Omental fat pad (tissue), 4 donors: Measurements from ENCODE around the gene SYNGR4. TPM values are rescaled to one million over a fixed set of nuclear protein-coding genes. Genes with fewer than 3 reads are reported as not detected.

Experiments
- ATAC-seq: fragments of 150-250 bp; one replicate; pipeline ENCODE4 v1.9.1; 2016; ENCODE audit warnings: mild to moderate bottlenecking, moderate library complexity; ENCODE audit not compliant: low FRiP score
- DNase-seq: peaks from one replicate; pipeline ENCODE4 v3.0.0-alpha.2; 2019; ENCODE audit warnings: low spot score
- total RNA-seq, 4 donors: library from RNA; depleted of rRNA; stranded (reverse); fragments of >200 nt; gene quantifications; one replicate each; pipeline ENCODE4 v1.1.0, GENCODE V29; 2016
- TF ChIP-seq, protein P1 (sequence below), 3 donors: fragments of 450-650 bp; IDR thresholded peaks; one replicate each; pipeline ENCODE4 v1.5.1; 2016 to 2017; ENCODE audit warnings: antibody characterized with exemption in 3 of 3, mild to moderate bottlenecking in 3 of 3, moderate library complexity in 2 of 3

Gene SYNGR4
- total RNA-seq, 4 donors from 2014 or later = not detected

DNA sequence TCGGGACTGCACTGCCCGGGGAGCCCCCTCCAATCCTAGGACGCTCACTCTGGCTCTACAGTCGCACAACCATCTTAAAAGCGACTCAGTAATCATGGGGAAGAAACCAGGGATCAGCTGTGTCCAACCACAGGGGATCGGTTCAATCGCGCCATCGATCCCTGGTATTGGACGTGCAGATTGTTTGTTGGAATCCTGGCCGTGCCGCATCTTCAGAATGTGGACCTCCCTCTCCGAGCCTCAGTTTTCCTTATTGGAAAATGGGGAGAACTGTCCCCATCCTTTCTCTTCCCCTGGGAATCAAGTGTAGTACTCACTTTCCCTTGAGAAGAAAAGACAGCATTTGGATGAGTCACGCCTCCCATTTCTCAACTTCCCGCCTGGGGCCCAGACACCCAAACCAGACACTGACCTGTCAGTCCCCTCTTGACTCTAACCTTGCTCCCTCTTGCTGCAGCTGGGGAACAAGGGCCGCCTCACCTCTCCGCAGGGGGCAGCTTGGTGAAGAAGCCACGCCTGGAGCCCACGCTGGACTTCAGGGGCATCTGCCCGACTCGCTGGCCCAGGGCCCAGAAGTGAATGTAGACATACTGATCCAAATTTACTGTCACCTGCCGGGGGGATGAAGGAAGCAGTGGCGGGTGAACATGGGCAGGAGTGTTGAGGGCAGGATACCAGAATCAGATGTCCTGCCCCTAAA, 21.2 kb upstream of the SYNGR4 start:
- no peak for DNase-seq
- ATAC-seq = no peak
- TF ChIP-seq, protein P1, sequence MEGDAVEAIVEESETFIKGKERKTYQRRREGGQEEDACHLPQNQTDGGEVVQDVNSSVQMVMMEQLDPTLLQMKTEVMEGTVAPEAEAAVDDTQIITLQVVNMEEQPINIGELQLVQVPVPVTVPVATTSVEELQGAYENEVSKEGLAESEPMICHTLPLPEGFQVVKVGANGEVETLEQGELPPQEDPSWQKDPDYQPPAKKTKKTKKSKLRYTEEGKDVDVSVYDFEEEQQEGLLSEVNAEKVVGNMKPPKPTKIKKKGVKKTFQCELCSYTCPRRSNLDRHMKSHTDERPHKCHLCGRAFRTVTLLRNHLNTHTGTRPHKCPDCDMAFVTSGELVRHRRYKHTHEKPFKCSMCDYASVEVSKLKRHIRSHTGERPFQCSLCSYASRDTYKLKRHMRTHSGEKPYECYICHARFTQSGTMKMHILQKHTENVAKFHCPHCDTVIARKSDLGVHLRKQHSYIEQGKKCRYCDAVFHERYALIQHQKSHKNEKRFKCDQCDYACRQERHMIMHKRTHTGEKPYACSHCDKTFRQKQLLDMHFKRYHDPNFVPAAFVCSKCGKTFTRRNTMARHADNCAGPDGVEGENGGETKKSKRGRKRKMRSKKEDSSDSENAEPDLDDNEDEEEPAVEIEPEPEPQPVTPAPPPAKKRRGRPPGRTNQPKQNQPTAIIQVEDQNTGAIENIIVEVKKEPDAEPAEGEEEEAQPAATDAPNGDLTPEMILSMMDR (IDR thresholded peaks at IDR 0.05) = no peak

DNA sequence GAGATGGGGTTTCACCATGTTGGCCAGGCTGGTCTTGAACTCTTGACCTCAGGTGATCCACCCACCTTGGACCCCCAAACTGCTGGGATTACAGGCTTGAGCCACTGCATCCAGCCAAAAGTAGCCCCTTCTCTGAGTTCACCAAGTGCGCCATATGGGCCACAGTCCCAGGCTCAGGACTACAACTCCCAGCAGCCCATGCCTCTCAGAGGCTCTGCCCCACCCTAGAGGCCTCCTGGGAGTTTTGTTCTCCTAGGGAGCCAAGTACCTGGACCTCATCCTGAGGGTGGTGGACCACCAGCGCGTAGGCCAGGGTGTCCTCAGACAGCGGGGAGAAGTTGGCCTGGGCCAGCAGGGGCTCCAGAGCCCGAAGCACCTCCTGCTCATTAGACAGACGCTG, 19.3 kb upstream of the SYNGR4 start:
- TF ChIP-seq, protein P1 (IDR thresholded peaks at IDR 0.05) = no peak
- DNase-seq = no peak
- ATAC-seq = no peak

DNA sequence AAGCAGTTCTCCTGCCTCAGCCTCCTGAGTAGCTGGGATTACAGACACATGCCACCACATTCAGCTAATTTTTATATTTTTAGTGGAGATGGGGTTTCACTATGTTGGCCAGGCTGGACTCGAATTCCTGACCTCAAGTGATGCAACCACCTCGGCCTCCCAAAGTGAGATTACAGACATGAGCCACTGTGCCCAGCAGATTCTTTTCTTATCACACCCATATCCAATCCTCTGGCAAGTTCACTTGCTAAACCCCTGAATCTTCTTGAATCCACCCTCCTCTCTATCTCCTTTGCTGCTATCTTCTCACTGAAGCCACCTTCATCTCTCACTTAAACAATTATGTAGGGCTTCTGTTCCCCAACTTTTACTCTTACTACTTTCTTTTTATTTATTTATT, 18.0 kb upstream of the SYNGR4 start:
- DNase-seq (no peak), ATAC-seq (no peak)
- TF ChIP-seq, protein P1 (IDR thresholded peaks at IDR 0.05) = no peak

DNA sequence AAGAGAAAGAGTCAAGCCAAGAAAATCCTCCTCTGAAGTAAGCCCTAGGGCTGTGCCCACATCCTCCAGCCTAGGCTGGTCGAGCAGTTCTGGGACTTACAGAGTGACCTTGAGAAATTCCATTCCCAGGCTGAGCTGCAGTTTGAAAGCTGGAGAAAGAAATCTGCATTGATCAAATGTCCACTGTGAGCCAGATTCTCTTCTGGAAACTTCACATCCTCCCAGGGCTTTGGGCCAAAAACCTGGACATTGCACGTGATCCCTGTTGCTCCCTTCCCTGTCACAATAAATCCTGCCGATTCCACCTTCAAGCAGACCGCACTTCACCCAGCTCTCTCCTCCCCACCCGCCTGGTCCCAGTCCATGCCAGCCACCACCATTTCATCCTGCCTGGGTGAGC, 16.1 kb upstream of the SYNGR4 start:
- ATAC-seq (no peak), DNase-seq (no peak)
- TF ChIP-seq, protein P1 (IDR thresholded peaks at IDR 0.05) = no peak

DNA sequence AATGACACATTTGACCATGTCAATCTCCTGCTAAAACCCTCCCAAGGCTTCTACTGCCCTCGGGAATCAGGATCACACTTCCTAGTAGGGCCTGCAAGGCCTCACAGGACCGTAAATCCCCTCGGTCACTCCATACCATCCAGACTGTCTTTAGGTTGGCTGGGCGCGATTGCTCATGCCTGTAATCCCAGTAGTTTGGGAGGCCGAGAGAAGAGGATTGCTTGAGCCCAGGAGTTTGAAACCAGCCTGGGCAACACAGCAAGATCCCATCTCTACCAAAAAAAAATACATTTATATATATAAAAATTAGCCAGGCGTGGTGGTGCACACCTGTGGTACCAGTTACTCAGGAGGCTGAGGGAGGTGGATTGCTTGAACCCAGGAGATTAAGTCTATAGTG, 15.4 kb upstream of the SYNGR4 start:
- ATAC-seq = no peak
- no peak for DNase-seq
- TF ChIP-seq, protein P1 (IDR thresholded peaks at IDR 0.05) = no peak

DNA sequence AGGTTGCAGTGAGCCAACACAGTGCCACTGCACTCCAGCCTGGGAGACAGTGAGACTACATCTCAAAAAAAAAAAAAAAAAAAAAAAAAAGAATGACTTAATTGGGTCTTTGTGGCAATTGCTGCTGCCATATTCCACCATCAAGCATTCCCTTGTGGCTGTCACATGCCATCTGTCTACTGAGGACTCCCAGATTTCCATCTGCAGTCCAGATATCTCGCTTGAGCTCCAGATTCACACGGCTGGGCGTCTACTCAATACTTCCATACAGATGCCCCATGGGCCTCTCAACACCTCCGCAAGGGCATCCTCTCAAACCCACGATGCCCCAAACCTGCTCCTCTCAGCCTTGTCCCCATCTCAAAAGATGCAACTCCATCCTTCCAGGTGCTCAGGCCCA, 13.3 kb upstream of the SYNGR4 start:
- ATAC-seq = no peak
- TF ChIP-seq, protein P1 (IDR thresholded peaks at IDR 0.05) = no peak
- DNase-seq = no peak

DNA sequence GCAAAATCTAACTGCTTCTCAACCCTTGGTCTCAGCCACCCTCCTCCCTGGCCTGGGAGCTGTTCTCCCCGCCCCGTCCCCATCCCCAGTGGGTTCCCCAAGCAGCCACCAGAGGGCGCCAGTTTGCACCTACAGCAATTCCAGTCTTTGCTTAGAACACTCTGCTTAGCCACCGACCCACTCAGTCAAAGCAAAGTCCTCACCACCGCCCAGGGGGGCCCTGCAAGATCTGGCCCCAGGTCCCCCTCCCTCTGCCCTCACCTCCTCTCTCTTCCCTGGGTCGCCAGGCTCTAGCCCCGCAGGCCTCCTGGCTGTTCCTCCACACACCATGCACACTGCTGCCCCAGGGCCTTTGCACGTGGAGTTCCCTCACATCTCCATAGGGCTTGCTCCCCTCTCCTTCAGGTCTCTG, 12.8 kb upstream of the SYNGR4 start:
- TF ChIP-seq, protein P1 (IDR thresholded peaks at IDR 0.05) = no peak
- ATAC-seq = no peak
- peak; percentile 73 for DNase-seq
